GF-D8 (cell line): Measurements from ENCODE around the gene AKAP7.

Experiments used
- DNase-seq: peaks from one replicate; lab custom pipeline; 2025; lab: John Stamatoyannopoulos, UW

The AKAP7 gene

GRCh38 chr6:131134220-131134979 lies 867 bp upstream of the AKAP7 start:
- no peak for DNase-seq

GRCh38 chr6:131134980-131135243 lies 355 bp upstream of the AKAP7 start:
- DNase-seq = no peak

GRCh38 chr6:131136021-131136786 lies 937 bp downstream of the AKAP7 start:
- DNase-seq = no peak

- DNase-seq = no peak
Measured at GRCh38 chr6:131139599-131139998, 4.3 kb downstream of the AKAP7 start.

- no peak for DNase-seq
Measured at GRCh38 chr6:131143319-131143718, 8.1 kb downstream of the AKAP7 start.

- no peak for DNase-seq
Measured at GRCh38 chr6:131146865-131147264, 11.6 kb downstream of the AKAP7 start.

- no peak for DNase-seq
Measured at GRCh38 chr6:131156411-131156810, 21.1 kb downstream of the AKAP7 start.

GRCh38 chr6:131159578-131159977 lies 24.3 kb downstream of the AKAP7 start:
- no peak for DNase-seq

- DNase-seq = no peak
Measured at GRCh38 chr6:131160254-131160758, 25.0 kb downstream of the AKAP7 start.

- DNase-seq = no peak
Measured at GRCh38 chr6:131161987-131162386, 26.7 kb downstream of the AKAP7 start.

- no peak for DNase-seq
Measured at GRCh38 chr6:131163886-131164285, 28.6 kb downstream of the AKAP7 start.

GRCh38 chr6:131164506-131164905 lies 29.2 kb downstream of the AKAP7 start:
- DNase-seq = no peak

GRCh38 chr6:131167773-131168172 lies 32.5 kb downstream of the AKAP7 start:
- DNase-seq = no peak

- DNase-seq = no peak
Measured at GRCh38 chr6:131169613-131170012, 34.3 kb downstream of the AKAP7 start.

- DNase-seq = no peak
Measured at GRCh38 chr6:131172222-131172621, 37.0 kb downstream of the AKAP7 start.

GRCh38 chr6:131173680-131174079 lies 38.4 kb downstream of the AKAP7 start:
- no peak for DNase-seq

- no peak for DNase-seq
Measured at GRCh38 chr6:131175564-131175963, 40.3 kb downstream of the AKAP7 start.

GRCh38 chr6:131177996-131178395 lies 42.7 kb downstream of the AKAP7 start:
- DNase-seq = no peak

GRCh38 chr6:131182991-131183425 lies 47.7 kb downstream of the AKAP7 start:
- no peak for DNase-seq

- no peak for DNase-seq
Measured at GRCh38 chr6:131183427-131184095, 48.3 kb downstream of the AKAP7 start.

- DNase-seq = no peak
Measured at GRCh38 chr6:131191590-131191989, 56.3 kb downstream of the AKAP7 start.

GRCh38 chr6:131197716-131198115 lies 62.4 kb downstream of the AKAP7 start:
- DNase-seq = no peak
